Coronary artery (tissue), 2 donors: ENCODE results near the gene HVCN1.

Source experiments
- DNase-seq: peaks from one replicate; pipeline ENCODE4 v3.0.0-alpha.2; 2017; ENCODE audit warnings: low spot score
- H3K27ac ChIP-seq, 2 donors: fragments of 200-600 bp; sonication (generic); one replicate each; pipeline ENCODE4 v1.5.1; 2016 to 2019
- H3K4me3 ChIP-seq: fragments of 200-600 bp; sonication (generic); 2 replicates; pipeline ENCODE4 v1.5.1; 2016; ENCODE audit warnings: mild to moderate bottlenecking, moderate library complexity
- TF ChIP-seq, protein P1 (sequence below): fragments of 200-600 bp; sonication (generic); IDR thresholded peaks from one replicate; pipeline ENCODE4 v1.5.1; 2019; ENCODE audit warnings: antibody characterized with exemption

The HVCN1 gene

DNA sequence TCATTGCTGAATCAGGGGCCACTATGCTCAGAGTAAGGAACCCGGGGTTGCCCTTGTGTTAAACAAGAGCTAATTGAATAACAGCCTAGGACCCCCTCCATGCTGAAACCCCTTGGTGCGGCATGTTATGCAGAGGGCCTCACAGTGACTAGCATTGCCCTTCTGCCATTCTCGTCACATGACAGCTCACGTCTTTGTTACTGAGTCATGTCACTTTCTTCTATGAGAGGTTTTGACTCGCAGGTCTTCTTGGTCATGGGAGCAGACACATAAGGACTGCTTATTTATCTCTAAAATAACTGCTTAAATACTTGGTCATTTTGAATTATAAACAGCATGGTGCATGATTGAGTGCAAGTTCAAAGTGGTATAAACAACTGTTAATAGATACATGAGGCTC is 50.1 kb downstream of the HVCN1 start:
- DNase-seq = no peak
- TF ChIP-seq, protein P1, sequence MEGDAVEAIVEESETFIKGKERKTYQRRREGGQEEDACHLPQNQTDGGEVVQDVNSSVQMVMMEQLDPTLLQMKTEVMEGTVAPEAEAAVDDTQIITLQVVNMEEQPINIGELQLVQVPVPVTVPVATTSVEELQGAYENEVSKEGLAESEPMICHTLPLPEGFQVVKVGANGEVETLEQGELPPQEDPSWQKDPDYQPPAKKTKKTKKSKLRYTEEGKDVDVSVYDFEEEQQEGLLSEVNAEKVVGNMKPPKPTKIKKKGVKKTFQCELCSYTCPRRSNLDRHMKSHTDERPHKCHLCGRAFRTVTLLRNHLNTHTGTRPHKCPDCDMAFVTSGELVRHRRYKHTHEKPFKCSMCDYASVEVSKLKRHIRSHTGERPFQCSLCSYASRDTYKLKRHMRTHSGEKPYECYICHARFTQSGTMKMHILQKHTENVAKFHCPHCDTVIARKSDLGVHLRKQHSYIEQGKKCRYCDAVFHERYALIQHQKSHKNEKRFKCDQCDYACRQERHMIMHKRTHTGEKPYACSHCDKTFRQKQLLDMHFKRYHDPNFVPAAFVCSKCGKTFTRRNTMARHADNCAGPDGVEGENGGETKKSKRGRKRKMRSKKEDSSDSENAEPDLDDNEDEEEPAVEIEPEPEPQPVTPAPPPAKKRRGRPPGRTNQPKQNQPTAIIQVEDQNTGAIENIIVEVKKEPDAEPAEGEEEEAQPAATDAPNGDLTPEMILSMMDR = no peak
- Histone ChIP-seq H3K27ac (peak overlapping the region in 1 of 2 donors; percentile 56), H3K4me3 (no peak overlapping the region)

DNA sequence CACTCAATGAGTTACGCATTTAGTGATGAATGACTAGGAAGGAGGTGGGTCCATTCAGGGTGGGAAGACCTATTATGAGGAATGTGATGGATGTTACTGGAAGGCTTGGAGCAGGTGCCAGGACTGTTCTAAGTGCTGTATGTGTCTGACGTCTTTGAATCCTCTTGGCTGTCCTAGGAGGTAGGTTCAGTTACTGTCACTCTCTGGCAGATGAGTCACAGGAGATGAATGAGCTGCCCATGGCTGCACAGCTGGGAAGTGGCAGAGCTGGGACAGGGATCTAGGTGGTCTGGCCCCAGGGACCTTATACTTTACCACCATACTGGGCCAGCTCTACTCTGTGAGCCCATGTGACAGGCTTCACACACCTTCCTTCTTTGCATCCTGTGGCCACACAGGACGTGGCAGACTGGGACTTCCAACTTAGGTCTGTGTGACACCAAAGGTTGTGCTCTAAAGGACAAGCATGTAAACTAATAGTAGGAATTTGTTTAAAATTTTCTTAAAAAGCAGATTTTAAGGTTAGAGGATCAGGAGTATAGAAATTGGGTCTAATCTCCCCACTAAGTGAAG is 51.0 kb downstream of the HVCN1 start:
- H3K4me3 ChIP-seq = no peak overlapping the region
- H3K27ac ChIP-seq = no peak overlapping the region
- no peak for DNase-seq

DNA sequence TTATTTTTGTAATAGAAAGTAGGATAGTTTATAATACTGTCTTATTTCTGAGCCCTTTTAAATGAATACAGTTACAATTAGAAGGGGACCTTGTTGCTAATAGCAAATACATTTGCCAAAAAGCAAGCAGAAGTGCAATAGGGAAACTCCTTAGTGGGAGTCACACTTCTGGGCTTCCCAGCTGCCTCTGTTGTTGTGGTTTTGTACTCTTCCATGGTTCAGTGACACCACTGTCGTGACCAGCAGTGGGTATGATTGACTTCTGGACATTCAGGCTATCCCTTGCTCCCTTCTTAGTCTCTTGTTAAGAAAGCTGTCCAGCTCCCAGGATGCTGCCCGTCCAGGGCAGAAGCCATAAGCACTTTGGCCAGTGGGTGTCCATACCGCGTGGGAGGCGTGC is 52.4 kb downstream of the HVCN1 start:
- Histone ChIP-seq H3K27ac (no peak overlapping the region), H3K4me3 (no peak overlapping the region)
- no peak for DNase-seq
- TF ChIP-seq, protein P1 = no peak

More for the DNA sequence above, 51.0 kb downstream of the HVCN1 start:
- TF ChIP-seq, protein P1 = no peak

DNA sequence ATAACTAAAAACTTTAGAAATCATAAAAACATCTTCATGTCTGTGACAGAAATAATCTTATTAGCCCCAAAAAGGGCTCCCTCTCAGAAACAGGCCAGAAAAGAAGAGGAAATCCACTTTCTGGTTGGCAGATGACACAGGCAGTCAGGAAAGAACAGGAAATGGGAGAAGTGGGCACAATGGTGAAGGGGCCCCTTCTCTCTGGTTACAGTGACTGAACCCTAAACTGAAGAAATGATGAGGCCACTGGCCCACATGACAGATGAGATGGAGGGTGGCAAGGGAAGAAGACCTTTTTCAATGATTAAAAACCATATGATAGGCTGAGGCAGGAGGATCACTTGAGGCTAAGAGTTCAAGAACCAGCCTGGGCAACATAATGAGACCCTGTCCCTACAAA is 53.9 kb downstream of the HVCN1 start:
- no peak for DNase-seq
- TF ChIP-seq, protein P1 = no peak
- Histone ChIP-seq H3K4me3 (no peak overlapping the region), H3K27ac (no peak overlapping the region)

DNA sequence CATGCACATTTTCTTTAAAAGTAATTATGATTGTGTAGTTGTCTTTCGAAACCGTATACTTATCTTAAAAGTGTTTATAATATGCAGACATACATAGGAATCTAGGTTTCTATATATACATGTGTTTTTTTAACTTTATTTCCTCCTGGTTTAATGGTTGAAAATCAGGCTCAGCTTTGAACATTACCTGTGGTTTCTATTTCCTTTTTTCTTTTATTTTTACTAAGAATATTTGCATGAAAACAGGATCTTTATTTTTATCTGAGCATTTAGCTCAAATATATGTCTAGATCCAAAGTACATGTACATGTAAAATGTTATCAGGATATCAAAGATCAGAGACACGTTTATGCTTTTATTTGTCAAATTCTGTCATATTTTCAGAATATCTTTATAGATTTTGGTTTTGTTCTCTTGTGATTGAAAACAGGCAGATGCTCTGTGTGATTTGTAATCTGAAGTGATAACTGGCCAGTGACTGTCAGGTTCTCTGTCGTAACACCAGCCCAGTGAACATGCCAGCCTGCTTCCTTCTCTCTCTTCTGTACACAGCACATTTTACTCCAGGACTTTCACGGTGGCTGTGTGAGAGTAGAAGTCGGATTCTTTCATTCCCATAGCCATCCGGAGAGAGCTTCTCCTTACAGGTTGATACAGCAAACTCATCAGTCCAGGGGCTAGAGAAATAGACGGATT is 61.3 kb downstream of the HVCN1 start:
- no peak overlapping the region for H3K27ac ChIP-seq
- no peak for DNase-seq
- no peak overlapping the region for H3K4me3 ChIP-seq
- TF ChIP-seq, protein P1 = no peak

DNA sequence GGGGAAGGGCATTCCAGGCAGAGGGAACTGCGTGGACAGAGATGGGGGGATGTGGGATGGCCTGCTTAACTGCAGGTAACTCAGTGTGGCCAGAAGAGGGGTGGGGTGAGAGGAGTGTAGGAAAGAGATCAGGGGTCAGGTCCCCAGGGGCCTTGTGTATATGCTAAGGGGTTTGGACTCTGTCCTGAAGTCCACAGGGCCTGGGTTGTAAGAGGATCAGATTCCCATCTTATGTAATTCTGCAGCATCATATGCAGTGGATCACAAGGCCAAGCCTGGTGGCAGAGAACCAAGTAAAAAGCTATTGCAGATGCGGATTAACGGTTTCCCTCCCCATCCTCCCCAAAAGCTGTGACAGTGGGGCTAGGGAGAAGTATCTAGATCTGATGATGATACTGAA is 66.3 kb downstream of the HVCN1 start:
- H3K4me3 ChIP-seq = no peak overlapping the region
- TF ChIP-seq, protein P1 = no peak
- H3K27ac ChIP-seq = no peak overlapping the region
- no peak for DNase-seq

DNA sequence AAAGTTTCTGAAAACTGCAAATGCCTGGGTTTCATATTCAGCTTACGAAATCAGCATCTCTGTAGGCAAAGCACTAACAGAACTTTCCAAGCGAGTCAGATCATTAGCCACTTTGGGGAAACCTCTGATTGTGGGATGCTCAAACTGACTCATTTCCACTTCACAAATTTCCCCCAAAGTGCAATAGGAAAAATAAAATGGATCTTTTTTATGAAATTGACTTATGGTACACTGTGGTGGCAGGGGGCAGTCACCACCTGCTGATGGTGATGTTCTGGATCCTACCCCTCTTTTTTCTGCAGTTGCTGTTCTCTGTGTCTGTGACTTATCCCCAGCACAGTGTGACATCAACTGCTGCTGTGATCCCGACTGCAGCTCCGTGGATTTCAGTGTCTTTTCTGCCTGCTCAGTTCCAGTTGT is 69.4 kb downstream of the HVCN1 start:
- Histone ChIP-seq H3K4me3 (no peak overlapping the region), H3K27ac (no peak overlapping the region)
- no peak for DNase-seq
- TF ChIP-seq, protein P1 = no peak
